ENCODE results near the gene PDXDC1. TPM values are rescaled to one million over a fixed set of nuclear protein-coding genes. Genes with fewer than 3 reads are reported as not detected.
"Not testable (repeated sequence)": the region's sequence is repeated elsewhere in the genome, so short reads cannot be mapped to it uniquely, and the experiment has no call there.

Gene PDXDC1
- total RNA-seq, 1 donor from 2014 or later, result 58.3 TPM

DNA sequence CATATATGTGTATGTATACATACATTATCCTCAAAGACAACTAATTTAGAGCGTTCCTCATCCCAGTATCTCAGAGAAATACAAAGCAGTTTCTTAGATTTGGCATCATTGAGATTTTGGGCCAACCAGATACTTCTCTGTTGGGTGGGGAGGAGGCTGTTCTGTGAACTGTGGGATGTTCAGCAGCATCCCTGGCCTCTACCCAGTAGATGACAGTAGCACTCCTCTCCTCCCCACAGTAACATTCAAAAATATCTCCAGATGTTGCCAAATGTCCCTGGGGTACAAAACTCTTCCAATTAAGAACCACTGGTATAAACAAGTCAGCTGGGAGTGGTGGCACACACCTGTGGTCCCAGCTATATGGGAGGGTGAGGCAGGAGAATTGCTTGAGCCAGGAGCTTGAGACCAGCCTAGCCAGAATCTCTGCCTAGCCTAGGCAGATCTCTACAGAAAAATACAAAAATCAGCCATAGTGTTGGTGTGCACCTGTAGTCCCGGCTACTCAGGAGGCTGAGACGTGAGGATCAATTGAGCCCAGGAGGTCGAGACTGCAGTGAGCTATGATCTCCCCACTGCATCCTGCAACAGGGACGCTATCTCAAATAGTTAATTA, 125.7 kb downstream of the PDXDC1 start:
- FAIRE-seq; DNase-seq (ENCODE audit: low spot score in 2 of 2): not testable (repeated sequence)

DNA sequence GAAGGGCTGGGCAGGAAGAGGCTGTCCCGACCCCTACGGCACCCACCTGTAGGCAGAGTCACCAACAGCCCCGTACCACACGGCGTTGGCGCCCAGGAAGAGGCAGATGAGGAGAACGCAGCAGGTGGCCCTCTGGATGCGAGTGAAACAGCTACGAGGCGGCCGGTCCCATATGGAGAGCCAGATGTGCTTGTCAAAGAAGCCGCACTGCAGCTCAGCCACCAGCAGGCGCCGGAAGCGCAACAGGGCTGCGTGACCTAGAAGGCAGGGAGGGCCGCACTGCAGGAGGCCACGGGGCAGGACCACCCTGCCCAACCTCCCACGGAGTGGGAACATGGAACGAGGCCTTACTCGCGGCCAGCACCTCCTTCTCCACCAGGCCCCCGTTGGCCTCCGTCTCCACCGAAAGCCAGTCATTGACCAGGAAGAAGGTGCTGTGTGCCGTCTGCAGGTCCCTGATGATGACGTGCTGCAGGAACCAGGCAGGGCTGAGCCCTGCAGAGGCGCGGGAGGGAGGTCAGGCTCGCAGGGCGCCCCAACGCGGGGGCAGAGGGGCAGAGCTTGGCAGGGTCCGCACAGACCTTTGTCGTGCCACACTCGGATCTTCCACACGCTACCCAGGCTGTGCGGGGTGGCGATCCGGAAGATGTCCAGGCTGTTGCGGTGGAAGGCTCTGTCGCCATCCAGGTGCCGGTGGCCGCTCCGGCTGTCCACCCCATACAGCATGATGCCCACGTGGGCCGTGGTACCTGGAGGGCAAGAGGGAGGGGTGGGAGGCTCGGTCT, 153.0 kb downstream of the PDXDC1 start:
- not testable (repeated sequence) for FAIRE-seq; DNase-seq (ENCODE audit: low spot score in 2 of 2)

DNA sequence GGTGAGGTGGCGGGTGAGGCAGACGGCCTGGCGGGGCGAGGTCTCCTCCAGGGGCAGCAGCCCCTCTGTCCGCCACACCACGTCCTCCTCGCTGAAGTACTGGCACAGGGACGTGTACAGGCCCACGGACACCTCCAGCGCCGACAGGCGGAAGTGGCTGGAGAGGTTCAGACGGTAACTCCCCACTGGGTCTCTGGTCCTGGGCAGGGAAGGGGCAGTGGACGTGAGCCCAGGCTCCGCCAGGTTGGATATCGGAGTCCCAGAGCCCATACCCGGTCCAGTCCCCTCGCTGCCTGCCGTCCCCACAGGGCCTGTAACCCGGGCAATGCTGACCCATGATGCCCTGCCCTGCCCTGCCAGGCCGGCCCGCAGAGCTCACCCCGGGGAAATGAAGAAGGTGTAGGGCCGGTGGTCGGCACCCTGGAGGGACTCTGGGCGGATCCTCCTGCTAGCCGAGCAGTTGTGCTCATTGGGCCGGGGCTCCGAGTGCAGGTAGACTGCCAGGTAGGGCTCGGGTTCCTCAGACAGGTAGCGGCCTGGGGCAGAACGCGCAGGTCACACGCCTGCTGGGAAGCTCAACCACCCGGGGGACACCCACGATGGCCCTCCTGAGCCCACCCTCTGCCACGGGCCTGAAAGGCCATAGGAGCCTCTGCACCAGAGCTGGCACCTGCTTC, 155.6 kb downstream of the PDXDC1 start:
- DNase-seq (ENCODE audit: low spot score in 2 of 2); FAIRE-seq: not testable (repeated sequence)

DNA sequence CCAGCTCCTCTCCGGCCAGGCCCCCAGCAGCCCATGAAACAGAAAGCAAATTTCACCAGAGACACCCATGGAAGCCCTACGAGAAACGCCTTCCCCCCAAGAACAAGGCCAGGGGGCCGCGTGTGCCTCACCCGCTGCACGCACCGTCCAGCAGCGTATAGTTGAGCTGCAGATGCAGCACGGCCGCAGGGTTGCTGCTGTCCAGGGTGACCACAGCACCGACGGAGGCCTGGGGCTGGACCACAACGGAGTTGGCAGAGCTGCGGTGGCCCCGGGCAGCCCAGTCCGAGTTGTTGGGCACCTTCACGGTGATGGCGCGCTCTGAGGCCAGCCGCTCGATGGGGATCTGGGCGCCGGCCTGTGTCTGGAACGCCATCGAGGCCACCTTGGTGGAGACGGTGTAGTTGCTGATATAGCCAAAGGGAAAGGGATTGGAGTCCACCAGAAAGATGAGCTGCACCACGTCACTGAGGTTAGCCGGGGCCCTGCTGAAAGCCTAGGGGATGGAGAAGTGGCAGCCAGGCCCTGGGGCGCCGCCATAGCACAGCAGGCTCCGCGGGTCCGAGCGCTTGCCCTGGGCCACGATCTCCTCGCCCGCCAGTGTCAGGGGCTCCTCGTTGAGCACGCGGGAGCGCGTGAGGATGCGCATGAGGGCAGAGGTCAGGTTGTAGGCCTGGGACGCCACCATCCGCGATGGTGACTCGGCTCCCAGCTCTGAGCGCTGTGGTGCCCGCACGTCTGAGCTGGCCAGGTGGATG, 156.3 kb downstream of the PDXDC1 start:
- not testable (repeated sequence) for FAIRE-seq; DNase-seq (ENCODE audit: low spot score in 2 of 2)

DNA sequence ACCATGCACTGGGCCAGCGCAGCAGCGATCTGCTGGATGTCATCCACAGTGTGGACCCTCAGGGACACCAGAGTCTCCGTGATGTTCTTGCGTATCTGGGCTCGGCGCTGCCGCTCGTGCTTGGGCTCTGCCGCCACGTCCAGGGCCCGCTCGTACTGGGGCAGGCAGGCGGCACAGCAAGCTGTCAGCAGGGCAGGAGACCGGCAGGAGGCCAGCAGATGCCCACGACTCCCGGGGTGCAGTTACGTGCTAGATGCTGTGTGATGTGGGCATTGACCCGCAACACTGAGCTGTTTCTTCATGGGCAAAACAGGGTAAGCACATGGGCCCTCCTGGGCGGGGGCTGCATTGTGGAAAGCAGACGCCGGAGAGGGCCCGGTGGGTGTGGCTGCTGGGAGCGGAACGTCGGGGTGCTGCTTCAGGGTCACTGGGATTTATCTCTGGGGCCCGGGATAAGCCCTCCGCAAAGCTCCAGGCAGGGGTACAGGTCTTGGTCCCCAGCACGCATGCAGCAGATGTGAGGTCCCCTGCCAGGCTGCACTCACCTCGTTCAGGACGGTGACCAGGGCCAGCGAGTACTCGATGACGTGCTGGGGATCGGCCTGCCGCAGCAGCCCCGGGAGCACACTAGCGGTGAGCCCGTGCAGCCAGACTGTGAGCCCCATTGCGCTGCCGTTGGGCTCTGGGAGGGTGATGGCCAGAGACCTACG, 158.0 kb downstream of the PDXDC1 start:
- FAIRE-seq; DNase-seq (ENCODE audit: low spot score in 2 of 2): not testable (repeated sequence)

DNA sequence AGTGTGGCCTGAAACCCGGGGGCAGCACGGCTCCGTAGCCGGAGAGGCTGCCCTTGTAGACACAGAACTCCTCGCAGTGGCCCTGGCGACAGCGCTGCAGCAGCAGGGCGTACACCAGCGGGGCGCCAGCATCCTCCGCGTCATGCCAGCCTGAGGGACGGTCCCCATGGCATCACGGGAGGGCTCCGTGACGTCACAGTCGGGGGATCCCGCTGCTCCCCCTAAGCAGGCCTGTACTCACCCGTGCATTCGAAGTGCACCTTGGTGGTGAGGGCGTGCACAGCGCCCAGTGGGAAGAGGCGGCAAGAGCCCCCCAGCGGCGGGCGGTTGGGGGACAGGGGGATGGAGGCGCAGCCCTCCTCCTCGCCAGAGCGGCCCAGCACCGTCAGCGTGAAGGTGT, 158.7 kb downstream of the PDXDC1 start:
- not testable (repeated sequence) for FAIRE-seq; DNase-seq (ENCODE audit: low spot score in 2 of 2)

DNA sequence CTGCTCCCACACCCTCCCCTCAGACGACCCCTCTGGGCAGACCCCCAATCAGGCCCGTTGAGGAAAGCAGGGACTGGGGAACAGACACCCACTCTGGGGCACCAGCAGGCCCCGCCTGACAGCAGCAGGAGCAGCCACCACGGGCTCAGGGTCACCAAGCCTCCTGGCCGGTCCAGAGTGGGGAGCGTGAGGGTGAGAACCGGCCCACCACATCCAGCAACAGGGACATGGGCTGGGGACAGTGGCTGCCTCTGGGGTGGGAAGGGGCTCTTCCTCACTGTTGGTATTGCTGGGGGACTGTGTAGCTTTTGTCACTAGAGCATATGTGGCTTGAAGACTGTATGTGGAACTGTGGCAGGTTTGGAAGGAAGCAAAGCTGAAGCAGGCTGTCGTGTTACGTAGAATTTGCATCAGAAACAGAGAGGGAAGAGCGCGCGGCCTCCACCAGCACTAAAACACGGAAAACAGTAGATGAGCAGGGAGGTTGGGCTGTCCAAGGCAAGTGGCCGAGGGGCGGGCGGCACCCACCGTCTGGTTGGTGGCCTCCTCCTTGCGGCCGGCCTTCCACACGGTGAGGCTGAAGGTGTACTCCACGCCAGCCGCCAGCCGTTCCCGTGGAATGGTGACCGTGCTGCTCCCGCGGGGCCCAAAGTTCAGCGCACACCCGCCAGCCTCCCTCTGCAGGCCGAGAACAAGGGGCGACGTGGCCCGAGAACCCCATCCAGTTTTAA, 160.1 kb downstream of the PDXDC1 start:
- not testable (repeated sequence) for DNase-seq (ENCODE audit: low spot score in 2 of 2); FAIRE-seq

DNA sequence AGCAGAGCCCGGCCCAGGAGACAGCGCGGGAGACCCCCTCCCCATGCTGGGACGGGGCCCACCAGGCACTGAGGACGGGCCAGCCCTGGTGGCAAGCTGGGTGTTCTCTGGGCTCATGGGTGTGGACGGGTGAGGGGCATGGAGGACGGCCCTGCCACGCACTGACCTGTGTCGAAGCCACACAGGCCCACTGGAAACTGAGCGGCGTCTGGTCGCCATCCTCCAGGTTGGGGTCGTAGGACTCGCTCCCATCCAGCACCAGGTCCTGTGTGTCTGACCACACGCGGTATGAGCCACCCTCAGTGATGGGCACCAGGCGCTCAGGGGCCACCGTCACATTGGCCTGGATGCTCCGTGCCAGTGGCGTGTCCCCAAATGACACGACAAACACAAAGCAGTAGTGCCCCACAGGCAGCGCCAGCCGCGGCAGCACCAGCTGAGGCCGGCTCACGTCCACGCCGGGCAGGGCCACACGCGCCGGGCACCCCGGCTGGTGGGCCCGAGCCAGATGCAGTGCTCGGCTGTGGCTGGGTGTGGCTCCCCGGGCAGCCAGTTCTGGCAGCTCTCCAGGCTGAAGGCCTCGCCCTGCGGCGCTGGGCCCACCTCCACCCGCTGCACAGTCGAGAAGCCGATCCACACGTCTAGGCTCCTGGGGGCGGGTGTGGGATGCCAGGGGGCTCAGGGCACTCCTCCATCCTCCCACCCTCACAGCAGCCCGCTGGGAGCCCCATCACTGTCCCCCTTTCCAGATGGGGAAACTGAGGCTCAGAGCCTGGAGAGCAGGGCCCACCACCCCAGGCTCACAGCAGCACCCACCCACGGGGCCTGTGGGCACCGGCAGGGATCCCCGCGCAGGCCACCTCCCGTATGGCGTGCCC, 160.9 kb downstream of the PDXDC1 start:
- not testable (repeated sequence) for FAIRE-seq; DNase-seq (ENCODE audit: low spot score in 2 of 2)

DNA sequence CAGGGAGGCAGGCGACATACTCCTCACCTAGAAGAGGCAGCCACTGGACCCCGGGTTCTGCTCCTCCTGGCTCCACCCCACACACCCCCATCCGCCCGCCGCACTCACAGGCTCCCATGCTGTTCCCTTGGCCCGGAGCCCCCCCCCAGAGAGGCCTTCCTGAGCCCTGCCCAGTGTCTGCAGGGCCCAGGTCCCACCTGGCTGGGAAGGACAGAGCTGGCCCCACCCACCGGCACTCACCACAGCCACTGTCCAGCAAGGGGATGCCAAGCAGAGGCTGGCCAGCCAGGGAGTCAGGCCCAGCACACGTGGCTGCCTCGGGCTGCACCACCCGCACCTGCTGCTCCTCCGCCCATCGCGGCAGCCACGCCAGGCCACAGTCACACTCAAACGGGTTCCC, 162.7 kb downstream of the PDXDC1 start:
- DNase-seq (ENCODE audit: low spot score in 2 of 2); FAIRE-seq: not testable (repeated sequence)

DNA sequence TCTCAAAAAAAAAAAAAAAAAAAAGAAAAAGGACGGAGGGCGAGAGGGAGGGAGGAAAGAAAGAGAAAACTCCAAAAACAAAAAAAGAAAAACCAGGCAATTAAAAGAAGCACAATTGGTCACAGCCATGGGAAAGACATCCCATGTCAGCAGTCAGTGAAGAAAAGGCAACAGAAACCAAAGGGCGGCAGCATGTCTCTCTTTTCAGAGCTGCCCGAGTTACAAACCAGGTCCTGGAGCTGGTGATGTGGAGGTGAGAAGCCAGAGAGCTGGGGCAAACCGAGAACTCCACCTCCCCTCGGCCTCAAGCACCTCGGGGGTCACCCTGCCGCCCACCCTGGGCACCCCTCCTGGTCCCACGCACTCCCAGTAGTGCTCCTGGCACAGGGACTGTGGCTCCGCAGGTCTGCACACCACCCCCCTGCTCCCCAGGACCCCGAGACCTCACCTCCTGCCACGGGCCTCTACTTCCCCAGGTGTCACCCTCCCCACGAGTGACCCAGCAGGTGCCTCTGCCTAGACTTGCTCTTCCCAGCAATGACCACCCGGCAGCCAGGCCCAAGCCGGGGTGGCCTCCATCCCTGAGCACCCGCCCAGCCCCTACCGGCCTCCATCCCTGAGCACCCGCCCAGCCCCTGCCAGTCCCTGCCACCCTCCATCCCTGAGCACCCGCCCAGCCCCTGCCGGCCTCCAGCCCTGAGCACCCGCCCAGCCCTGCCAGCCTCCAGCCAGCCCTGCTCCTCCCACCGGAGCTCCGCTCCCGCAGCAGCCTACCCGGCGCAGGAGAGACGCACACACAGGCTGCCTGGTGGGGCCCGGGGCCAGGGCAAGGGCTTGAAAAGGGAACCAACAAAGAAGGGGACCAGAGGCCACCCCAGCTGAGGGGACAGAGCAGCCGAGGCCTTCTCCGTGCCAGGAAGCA, 165.9 kb downstream of the PDXDC1 start:
- not testable (repeated sequence) for FAIRE-seq
- peak; percentile 23 to 28 for DNase-seq (ENCODE audit: low spot score in 2 of 2)

DNA sequence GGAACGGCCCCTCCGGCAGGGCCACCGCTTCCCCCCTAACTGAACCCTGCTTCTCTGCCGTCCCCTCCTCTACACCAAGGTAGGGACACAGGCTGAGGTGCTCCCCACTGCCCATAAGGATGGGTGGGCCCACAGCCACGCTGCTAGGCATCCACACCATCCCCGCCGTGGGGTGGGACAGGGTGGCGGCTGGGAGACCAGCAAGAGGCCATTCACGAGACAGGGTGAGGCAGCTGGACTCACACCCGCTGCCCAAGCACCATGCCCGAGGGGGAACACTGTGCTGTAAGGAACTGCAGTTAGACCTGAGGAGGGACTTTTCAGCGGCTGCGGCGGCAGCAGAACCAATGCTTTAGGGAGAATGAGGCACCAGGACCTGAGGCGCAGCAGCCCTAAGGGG, 166.8 kb downstream of the PDXDC1 start:
- DNase-seq (ENCODE audit: low spot score in 2 of 2), result no peak
- no peak for FAIRE-seq

DNA sequence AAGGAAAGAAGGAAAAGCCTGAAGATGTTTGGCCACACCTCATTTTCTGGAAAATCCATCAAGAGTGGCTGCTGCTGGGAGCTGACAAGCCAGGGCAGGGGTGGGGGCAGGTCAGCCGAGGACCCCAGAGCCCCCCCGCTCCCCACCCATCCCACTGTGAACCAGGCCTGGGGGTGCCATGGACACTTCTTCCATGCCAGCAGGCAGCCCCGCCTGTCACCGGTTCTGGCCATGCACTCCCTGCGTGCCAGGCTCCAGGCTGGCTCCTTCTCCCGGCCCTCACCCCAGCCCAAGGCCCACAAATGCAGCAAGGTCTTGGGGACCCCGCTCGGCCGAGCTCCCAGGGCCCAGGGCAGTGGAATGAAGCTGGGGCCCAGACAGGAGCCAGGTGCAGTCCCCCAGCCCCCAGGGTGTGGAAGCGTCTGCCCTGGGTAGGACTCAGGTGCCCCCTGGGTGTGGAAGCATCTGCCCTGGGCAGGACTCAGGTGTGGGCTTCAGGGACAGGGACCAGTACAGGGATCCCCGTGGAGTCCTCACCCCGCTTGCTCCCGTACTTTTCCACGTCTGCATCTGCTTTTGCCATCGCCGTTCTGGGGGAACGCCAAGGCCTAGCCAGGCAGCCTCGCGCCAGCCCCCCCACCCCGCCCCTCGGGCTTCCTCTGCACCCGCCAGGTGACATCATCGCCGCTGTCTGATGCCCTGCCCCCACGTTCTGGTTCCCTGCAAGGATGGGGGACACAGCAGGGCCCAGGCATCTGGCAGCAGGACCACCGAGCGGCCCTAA, 167.5 kb downstream of the PDXDC1 start:
- DNase-seq (ENCODE audit: low spot score in 2 of 2); FAIRE-seq: not testable (repeated sequence)

DNA sequence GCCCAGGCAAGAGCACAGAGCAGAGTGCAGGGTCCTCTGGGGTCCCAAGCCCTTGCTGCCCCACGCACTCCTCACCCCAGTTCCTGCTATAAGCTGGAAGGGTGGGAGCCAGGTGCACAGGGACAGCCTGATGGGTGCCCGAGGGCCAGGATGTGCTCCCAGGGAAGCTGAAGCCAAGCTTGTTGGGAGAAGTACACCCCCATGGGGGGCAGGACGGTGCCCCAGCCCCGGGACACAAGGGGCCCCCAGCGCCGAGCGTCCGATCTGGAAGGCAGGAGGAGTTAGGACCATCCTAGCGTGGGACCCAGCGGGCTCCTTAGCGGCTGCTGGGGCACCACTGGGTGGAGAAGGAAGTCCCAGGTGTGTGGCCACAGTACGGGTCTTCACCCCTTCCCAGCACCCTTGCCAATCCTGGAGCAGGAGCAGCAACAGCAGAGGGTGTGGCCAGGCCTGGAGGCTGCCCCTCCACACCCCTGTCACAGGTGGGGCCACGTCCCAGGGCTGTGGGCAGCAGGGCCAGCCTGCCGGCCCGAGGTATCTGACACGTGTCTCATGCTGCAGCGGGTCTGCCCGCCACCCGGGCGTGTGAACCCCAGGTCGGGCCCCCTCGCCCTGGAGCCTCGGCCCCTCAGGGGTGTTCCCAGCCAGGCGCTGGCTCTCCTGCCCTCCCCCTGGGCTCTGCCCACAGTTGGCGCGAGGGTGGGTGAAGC, 168.2 kb downstream of the PDXDC1 start:
- FAIRE-seq; DNase-seq (ENCODE audit: low spot score in 2 of 2): not testable (repeated sequence)

DNA sequence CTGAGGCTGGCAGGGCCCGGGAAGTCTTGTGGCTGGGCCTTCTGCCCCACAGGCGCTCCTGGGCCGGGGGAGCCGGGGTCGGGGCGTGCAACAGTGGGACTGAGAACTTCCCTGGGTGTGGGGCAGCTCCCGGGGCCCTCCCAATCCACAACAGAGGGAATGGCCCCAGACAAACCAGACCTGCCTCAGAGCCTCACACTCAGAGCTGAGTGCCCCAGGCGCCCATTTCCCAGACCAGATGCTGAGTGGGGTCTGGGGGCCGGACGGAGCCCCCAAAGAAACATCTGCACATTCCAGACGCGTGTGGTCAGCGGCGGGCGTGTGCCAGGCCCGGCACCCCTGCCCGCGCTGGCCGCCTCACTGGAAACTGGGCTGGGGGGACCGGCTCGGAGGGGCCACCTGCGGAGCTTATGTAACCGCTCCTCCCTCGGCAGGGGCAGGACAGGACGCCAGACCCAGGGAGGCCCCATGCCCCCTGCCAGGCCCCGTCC, 168.8 kb downstream of the PDXDC1 start:
- DNase-seq (ENCODE audit: low spot score in 2 of 2), result peak in 1 of 2 donors; percentile 0
- FAIRE-seq, result not testable (repeated sequence)

DNA sequence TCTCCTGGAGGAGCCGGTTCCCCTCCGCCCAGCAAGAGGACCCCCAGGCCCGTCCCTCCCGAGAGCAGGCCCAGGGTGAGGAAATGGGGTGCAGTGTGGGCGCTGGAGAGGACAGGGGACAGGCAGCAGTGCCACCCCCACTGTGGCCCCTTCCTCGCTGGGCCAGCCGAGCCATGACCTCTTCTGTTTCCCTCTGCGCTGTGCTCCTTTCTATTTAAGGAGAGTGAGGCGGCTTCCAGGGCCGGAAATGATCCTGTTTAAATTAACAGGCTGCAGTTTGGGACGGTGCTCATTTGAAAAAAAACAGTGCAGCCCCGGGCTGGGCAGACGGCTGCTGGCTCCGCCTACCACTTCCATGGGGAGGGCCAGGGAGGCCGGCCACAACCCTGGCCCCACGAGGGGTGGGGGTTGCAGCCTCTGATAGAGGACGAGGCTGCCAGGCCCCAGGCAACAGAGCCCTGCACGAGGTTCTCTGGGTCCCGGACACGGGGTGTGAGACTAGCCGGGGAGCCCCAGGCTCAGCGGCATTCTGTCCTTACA, 169.3 kb downstream of the PDXDC1 start:
- DNase-seq (ENCODE audit: low spot score in 2 of 2), result peak; percentile 4 to 10

More for the DNA sequence above, 169.3 kb downstream of the PDXDC1 start:
- FAIRE-seq, result not testable (repeated sequence)
